Sigmoid colon (tissue), 4 donors: ENCODE results near the gene SSBP3.

ENCODE experiments used
- CTCF ChIP-seq, 4 experiments: fragments of 450-650 bp in 3 of 4; fragments of 200-600 bp in 1 of 4; IDR thresholded peaks; one replicate each; pipeline ENCODE4 v1.5.1; 2016 to 2019; ENCODE audit warnings: antibody characterized with exemption in 4 of 4, mild to moderate bottlenecking in 3 of 4, moderate library complexity in 2 of 4
- POLR2A ChIP-seq, 2 donors: fragments of 450-650 bp; IDR thresholded peaks; one replicate each; pipeline ENCODE4 v1.6.1; 2016; ENCODE audit warnings: antibody characterized with exemption in 2 of 2, mild to moderate bottlenecking in 2 of 2, moderate library complexity in 2 of 2
- POLR2AphosphoS5 ChIP-seq, 4 donors: sonication (generic); formaldehyde crosslinking; IDR thresholded peaks; one replicate each; pipeline ENCODE4 v1.6.1; 2017; ENCODE audit warnings: antibody characterized with exemption in 4 of 4

GRCh38 chr1:54374766-54375165 lies 31.4 kb downstream of the SSBP3 start:
- TF ChIP-seq POLR2A (IDR thresholded peaks at IDR 0.05), result no peak
- no peak for TF ChIP-seq POLR2AphosphoS5 (IDR thresholded peaks at IDR 0.05)
- no peak for TF ChIP-seq CTCF (IDR thresholded peaks at IDR 0.05)
